Ectodermal cell (in vitro differentiated cells): ENCODE data around the gene SPATA3. TPM values are rescaled to one million over a fixed set of nuclear protein-coding genes. Genes with fewer than 3 reads are reported as not detected.

Experiments used
- H3K27ac ChIP-seq: 2 replicates; pipeline ENCODE4 v1.7.0; 2013; ENCODE audit warnings: mild to moderate bottlenecking, low read depth, low read length; ENCODE audit not compliant: insufficient read depth, poor library complexity, severe bottlenecking
- H3K27me3 ChIP-seq: 2 replicates; pipeline ENCODE4 v1.7.0; 2013; ENCODE audit warnings: mild to moderate bottlenecking, low read length; ENCODE audit not compliant: insufficient read depth, control insufficient read depth, poor library complexity, severe bottlenecking
- H3K36me3 ChIP-seq: one replicate; pipeline ENCODE4 v1.7.0; 2013; ENCODE audit warnings: low read length; ENCODE audit not compliant: control insufficient read depth, insufficient read depth
- H3K4me1 ChIP-seq: one replicate; pipeline ENCODE4 v1.7.0; 2013; ENCODE audit warnings: low read length; ENCODE audit not compliant: control insufficient read depth, insufficient read depth
- H3K4me3 ChIP-seq: 2 replicates; pipeline ENCODE4 v1.7.0; 2013; ENCODE audit warnings: low read depth, low read length, control low read depth; ENCODE audit not compliant: insufficient read depth
- H3K9me3 ChIP-seq: 2 replicates; pipeline ENCODE4 v1.7.0; 2013; ENCODE audit warnings: mild to moderate bottlenecking, low read length, moderate library complexity; ENCODE audit not compliant: control insufficient read depth
- WGBS, 2 experiments: methylation state at CpG; one replicate each; pipeline ENCODE4 v1.1.7; 2013; ENCODE audit warnings: missing lambda C conversion rate in 2 of 2; 5-methylcytosine and 5-hydroxymethylcytosine counted together
- polyA plus RNA-seq, 4 experiments: library from polyadenylated mRNA; stranded (reverse); fragments of 50-300 nt; gene quantifications; one replicate each; pipeline ENCODE4 v1.2.3, GENCODE V29; 2013

Gene SPATA3
- not detected for polyA plus RNA-seq (2013, experiment 1 of 4)
- polyA plus RNA-seq (2013, experiment 2 of 4) = not detected
- polyA plus RNA-seq (2013, experiment 3 of 4) = not detected
- not detected for polyA plus RNA-seq (2013, experiment 4 of 4)

DNA sequence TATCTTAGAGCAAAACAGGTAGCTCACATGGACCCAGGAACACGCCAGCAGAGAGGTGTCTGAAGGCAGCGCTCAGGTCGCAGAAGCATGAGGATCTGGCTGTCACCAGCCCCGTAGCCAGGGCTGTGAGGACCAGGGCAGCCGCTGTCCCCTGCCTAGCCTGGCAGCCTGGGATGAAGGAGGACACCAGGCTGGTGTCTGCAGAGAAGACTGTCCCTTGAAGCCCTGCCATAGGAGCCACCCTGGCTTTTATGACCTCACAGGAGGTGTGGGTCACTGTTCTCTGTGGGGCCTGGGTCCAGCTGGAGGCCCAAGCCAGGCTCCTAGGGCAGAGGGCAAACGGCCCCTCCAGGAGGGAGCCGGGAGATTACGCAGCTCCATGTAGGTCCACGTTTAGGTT lies at the start of gene SPATA3:
SPATA3 (plus strand) TSS at position 301 of the 400 bp plus-strand sequence. CDS start 113 bp downstream, outside the sequence.
- WGBS, 2 experiments = 92% methylated on average over 9 of the region's 9 CpGs
- Histone ChIP-seq H3K4me3 (no peak within 1 kb of the TSS), H3K36me3 (no peaks in the 10 kb centered on the region), H3K27ac (no peak within 1 kb of the TSS), H3K9me3 (no peaks in the 10 kb centered on the region), H3K27me3 (peaks cover 4% of the 10 kb centered on the region), H3K4me1 (no peaks in the 10 kb centered on the region)

DNA sequence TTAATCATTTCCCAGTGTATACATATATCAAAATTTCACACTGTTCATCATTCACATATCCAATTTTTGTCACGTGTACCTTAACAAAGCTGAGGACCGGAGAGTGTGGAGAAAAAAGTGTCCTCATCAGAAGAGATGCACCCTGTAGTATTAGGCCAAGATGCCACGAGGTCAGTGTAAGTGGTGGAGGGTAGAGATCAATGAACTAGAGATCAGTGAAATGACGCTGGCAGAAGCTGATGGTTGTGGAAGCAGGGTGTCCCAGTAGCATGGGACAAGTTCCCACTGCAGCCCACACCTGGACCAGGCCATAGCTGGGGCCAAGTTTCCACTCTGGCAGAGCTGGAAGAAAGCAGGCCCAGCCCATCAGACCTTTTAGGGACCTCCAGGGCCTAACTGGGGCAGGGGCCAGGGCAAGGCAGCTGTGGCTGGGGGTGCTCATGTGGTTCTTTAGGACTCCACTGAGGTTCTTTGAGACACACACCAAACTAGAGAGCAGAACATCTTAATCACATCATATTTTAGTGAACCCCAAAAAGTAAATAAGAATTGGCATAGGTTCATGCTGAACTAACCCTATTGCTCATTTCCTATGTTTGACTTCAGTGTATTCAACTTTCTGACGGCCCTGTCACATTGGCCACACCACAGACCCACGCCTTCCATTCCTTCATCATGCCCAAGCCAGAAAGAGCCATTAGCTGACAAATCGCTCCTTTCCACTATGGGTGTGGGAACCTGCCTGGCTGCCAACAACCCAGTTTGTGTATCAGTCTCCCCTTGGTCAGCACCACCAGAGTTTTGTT lies 49.3 kb upstream of the SPATA3 start:
- H3K27ac ChIP-seq = no peak overlapping the region
- 93 to 94% methylated on average over 7 of the region's 7 CpGs for WGBS, 2 experiments
- no peaks in the 10 kb centered on the region for H3K27me3 ChIP-seq
- no peak overlapping the region for H3K4me3 ChIP-seq
- H3K36me3 ChIP-seq = no peaks in the 10 kb centered on the region
- no peaks in the 10 kb centered on the region for H3K9me3 ChIP-seq
- peaks cover 4% of the 10 kb centered on the region for H3K4me1 ChIP-seq

DNA sequence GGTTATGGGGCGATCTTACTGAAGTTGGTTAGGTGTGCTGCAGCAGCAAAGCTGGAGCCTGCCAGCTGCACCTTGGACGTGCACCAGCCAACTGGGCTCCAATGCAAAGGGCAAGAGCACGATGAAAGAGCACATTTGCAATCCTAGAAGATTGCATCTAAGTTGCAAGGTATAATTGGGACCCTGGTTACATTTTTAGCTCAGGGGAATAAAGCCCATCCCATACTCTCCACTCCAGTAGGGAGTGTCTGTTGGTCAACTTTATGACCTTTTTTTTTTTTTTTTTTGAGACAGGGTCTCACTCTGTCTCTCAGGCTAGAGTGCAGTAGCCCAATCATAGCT lies 48.7 kb upstream of the SPATA3 start:
- Histone ChIP-seq H3K4me3 (no peak overlapping the region), H3K4me1 (peaks cover 4% of the 10 kb centered on the region), H3K27ac (no peak overlapping the region), H3K27me3 (no peaks in the 10 kb centered on the region), H3K36me3 (no peaks in the 10 kb centered on the region), H3K9me3 (no peaks in the 10 kb centered on the region)
- 92 to 95% methylated on average over 3 of the region's 3 CpGs for WGBS, 2 experiments

DNA sequence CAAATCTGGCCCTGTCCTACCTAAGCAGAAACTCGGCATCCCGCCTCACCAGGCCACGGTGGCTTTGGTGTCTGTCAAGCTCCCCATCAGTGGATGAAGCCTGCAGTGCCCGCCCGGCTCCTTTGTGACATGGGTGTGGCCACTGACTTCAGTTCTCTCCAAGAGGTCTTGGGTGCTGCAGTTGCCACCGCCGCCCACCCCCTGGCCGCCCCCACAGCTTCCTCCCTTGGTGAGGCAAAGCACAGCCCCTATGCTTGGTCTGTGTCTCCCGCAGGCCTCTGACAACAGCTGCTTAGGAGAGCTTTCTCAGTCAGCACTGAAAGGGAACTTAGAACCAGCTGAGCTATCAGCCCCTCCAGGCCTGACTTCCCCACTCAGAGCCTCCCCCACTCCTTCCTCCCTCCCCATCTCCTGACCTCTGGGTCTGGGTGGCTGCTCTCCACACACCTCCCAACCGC lies 48.0 kb upstream of the SPATA3 start:
- H3K9me3 ChIP-seq = no peaks in the 10 kb centered on the region
- 90 to 94% methylated on average over 9 to 10 of the region's 10 CpGs for WGBS, 2 experiments
- H3K36me3 ChIP-seq = no peaks in the 10 kb centered on the region
- no peaks in the 10 kb centered on the region for H3K27me3 ChIP-seq
- H3K27ac ChIP-seq = no peak overlapping the region
- peaks cover 4% of the 10 kb centered on the region for H3K4me1 ChIP-seq
- H3K4me3 ChIP-seq = no peak overlapping the region

DNA sequence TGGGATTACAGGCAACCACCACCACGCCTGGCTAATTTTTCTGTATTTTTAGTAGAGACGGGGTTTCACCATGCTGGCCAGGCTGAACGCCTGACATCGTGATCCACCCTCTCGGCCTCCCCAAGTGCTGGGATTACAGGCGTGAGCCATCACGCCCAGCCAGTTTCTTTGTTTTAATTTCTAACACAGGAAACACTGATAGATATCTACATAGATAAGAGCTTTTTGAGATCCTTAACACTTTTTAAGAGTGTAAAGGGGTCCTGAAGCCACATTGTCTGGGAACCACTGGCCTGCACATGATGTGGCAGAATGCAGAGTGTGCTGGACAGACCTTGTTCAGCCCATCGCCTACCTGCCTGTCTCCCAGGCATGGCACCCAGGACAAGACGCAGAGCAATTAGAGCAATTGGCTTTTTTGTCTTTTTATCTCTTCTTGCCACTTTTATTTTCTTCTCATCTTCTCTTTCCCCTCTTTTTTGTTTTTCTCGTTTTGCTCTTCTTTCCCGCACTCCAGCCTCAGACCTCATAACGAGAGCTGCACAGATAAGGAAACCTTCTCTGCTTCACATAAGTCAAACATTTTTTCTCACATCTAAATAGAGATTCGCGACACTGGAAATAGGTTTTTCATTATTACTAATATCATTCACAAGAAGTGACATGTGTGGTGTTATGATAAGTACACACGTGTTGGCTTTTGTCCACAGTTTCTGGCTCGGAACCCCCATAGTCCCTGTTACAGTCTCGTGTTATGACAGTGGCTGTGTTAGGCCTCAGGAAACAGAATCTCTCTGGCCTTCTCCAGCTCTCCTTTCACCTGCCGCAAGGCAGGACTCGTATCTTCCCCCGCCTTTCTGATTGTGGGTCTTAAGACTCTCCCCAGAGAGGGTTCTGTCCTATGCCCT lies 45.7 kb upstream of the SPATA3 start:
- H3K4me1 ChIP-seq = peaks cover 4% of the 10 kb centered on the region
- H3K9me3 ChIP-seq = no peaks in the 10 kb centered on the region
- no peak overlapping the region for H3K27ac ChIP-seq
- no peaks in the 10 kb centered on the region for H3K36me3 ChIP-seq
- H3K27me3 ChIP-seq = no peaks in the 10 kb centered on the region
- H3K4me3 ChIP-seq = no peak overlapping the region
- 91 to 93% methylated on average over 19 to 20 of the region's 20 CpGs for WGBS, 2 experiments

DNA sequence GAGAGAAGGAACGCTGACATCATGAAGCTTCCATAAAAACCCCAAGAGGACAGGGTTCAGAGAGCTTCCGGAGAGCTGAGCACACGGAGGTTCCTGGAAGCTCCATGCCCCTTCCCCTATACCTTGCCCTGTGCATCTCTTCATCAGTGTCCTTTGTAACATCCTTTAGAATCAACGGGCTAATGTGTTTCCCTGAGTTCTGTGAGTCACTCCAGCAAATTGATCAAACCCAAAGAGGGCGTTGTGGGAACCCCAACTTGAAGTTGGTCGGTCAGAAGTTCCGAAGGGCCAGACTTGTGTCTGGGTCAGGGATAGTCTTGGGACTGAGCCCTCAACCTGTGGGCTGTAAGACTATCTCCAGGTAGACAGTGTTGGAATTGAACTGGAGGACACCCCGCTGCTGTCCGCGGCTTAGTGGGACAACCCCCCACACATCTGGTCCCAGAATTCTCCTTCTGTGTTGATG lies 45.0 kb upstream of the SPATA3 start:
- Histone ChIP-seq H3K36me3 (no peaks in the 10 kb centered on the region), H3K4me1 (peaks cover 4% of the 10 kb centered on the region), H3K4me3 (no peak overlapping the region), H3K27me3 (no peaks in the 10 kb centered on the region), H3K27ac (no peak overlapping the region), H3K9me3 (no peaks in the 10 kb centered on the region)
- WGBS, 2 experiments = 92 to 96% methylated on average over 9 to 10 of the region's 10 CpGs

DNA sequence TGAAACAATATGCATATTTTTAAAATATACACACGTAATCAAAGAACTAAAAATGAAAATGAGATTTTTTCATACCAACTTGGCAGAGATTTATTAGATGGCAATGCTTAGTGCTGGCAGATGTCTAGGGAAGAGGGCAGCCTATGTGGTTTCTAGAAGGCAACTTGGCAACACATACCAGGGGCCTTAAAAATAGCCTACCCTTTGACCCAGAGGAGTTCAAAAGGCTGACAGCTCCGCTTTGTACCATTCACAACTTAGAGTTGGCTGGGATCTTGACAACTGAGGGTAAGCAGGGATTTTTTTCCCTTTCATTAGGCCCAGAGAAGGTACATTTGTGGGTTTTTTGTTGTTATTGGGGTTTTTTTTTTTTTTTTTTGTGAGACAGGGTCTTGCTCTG lies 44.5 kb upstream of the SPATA3 start:
- WGBS, 2 experiments = 90 to 93% methylated on average over 2 of the region's 2 CpGs
- Histone ChIP-seq H3K36me3 (no peaks in the 10 kb centered on the region), H3K9me3 (no peaks in the 10 kb centered on the region), H3K4me1 (peaks cover 4% of the 10 kb centered on the region), H3K4me3 (no peak overlapping the region), H3K27me3 (peaks cover 3% of the 10 kb centered on the region), H3K27ac (no peak overlapping the region)

DNA sequence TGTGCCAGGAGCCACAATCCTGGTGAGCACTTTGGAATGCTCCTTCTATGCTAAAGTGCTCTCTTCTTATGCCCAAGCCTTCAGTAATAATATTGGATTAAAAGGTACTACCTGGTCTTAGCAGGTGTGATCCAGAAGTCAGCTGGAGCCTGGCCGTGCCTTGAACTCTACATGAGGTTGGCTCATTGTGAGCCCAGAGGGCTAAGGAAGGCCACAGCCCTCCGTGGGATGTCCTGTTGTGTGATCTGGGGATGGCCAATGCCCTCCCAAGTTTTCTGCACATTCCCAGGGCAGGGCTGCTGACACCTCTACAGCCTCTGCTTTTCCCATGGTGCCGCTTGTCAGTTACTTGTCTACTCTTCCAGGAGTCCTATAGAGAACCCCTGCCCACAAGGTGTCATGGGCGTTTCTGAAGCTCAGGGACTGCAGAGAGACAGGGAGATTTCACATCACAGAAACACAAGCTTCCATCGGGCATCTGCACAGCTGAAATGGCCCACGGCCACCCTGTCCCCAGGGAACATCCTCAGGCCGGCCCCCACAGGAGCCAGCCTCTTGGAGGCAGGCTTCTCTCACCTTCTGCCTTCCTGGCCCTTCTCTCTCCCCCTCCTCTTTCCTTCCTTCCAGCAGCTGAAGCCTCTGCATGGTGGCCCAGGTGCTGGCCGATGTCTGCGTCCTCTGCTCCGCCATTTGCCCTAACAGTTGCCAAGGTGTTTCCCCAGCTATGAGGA lies 43.5 kb upstream of the SPATA3 start:
- H3K4me3 ChIP-seq = no peak overlapping the region
- peaks cover 13% of the 10 kb centered on the region for H3K27me3 ChIP-seq
- 92 to 93% methylated on average over 10 of the region's 10 CpGs for WGBS, 2 experiments
- H3K4me1 ChIP-seq = peaks cover 8% of the 10 kb centered on the region
- no peak overlapping the region for H3K27ac ChIP-seq
- no peaks in the 10 kb centered on the region for H3K36me3 ChIP-seq
- H3K9me3 ChIP-seq = no peaks in the 10 kb centered on the region

DNA sequence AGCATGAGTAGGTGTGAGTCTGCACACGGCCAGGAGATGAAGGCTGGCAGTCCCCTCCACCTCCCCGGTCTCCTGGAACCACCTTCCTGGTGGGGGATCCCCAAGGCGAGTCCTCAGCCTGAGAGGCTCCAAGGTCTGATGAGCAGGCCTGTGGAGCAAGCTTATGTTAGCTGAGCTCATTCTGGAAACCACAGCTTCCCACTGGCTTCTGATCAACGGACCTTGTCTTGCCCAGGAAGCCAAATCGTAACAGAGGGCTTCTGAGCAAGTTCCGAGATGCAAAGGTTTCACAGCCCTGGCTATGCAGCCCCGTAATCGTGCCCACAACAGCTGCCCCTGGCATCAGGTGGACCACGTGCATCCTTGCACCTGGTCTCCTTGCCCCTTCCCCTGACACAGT lies 42.1 kb upstream of the SPATA3 start:
- 91 to 93% methylated on average over 9 of the region's 9 CpGs for whole genome bisulfite sequencing, 2 experiments
- Histone ChIP-seq H3K4me1 (peaks cover 14% of the 10 kb centered on the region), H3K9me3 (no peaks in the 10 kb centered on the region), H3K27me3 (peaks cover 28% of the 10 kb centered on the region), H3K4me3 (no peak overlapping the region), H3K27ac (no peak overlapping the region), H3K36me3 (no peaks in the 10 kb centered on the region)
